ENCODE measurements around the gene MYO15B. TPM values are rescaled to one million over a fixed set of nuclear protein-coding genes. Genes with fewer than 3 reads are reported as not detected.

MYO15B gene
- total and polyA plus RNA-seq, 2 of the 13 experiments (the other 11 are each of a cell fraction or from before 2014, with no cell fraction given) = 2.8 to 8.1 TPM

DNA sequence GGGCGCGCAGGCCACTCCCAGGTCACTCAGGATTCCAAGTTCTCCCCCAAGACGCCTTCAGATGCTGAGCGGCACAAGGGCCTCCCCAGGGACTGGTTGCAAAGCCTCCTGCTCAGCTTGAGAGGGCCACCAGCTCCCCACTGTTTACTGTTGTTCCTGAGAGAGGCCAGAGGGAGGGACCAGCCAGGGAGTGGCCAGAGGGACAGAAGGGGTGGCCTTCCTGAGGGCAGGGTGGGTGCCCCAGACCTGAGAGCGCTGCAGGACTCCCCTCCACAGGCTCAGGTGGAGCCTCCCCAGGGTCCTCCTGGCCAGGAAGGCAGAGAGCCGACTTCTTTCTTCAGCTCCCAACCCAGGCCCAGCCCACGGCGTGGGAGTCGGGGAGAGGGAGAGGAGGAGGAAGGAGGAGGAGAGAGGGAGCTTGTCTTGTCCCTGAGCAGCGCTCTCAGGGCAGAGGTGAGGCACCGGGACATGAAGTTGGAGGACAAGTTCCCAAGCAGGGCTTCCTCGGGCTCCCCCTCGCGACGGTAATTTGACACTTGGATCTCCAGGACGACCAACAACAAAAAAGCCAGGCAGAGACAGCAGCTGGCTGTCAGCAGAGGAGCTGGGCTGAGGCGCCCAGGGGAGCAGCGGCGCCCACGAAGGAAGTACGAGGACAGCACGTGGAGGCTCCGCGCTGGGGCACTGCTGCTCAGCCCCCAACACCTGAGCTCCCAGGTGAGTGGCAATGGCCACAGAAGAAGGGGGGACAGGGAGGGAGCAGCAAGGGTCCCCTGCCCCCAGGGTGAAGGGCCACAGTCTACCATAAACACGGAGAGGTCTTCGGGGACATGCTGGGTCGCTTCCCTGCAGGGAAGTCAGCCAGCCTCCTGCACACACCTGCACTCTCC, 46.1 kb downstream of the MYO15B start (continued):
- TF ChIP-seq ZNF574 (CRISPR knock-in tag; IDR thresholded peaks at IDR 0.05) = peak; percentile 61
- 0 out of 2 replicates have a peak, but pooled peaks have one; percentile 65 for TF ChIP-seq FLYWCH1 (CRISPR knock-in tag; IDR thresholded peaks at IDR 0.05)
- TF ChIP-seq TEF (CRISPR knock-in tag; IDR thresholded peaks at IDR 0.05) = no peak
- peak; percentile 29; the same call in 1 of the 2 replicates for TF ChIP-seq ZNF44 (CRISPR knock-in tag; IDR thresholded peaks at IDR 0.05)
- TF ChIP-seq ZFP41 (CRISPR knock-in tag; IDR thresholded peaks at IDR 0.05; ENCODE audit: borderline replicate concordance) = 0 out of 2 replicates have a peak, but pooled peaks have one; percentile 55
- no peak for TF ChIP-seq SOX6 (IDR thresholded peaks at IDR 0.05)
- TF ChIP-seq SOX6 (CRISPR knock-in tag; IDR thresholded peaks at IDR 0.05) = peak; percentile 49; the same call in 1 of the 2 replicates
- TF ChIP-seq, protein P1, sequence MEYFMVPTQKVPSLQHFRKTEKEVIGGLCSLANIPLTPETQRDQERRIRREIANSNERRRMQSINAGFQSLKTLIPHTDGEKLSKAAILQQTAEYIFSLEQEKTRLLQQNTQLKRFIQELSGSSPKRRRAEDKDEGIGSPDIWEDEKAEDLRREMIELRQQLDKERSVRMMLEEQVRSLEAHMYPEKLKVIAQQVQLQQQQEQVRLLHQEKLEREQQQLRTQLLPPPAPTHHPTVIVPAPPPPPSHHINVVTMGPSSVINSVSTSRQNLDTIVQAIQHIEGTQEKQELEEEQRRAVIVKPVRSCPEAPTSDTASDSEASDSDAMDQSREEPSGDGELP (IDR thresholded peaks at IDR 0.05; ENCODE audit: borderline replicate concordance, low read depth) = peak; percentile 98
- TF ChIP-seq XRCC5 (optimal IDR thresholded peaks at IDR 0.05; ENCODE audit: low read length) = peak; percentile 96
- TF ChIP-seq ZNF564 (CRISPR knock-in tag; IDR thresholded peaks at IDR 0.05) = no peak
- TF ChIP-seq E2F1 (CRISPR knock-in tag; IDR thresholded peaks at IDR 0.05) = no peak
- peak; percentile 100 for TF ChIP-seq TGIF2 (CRISPR knock-in tag; IDR thresholded peaks at IDR 0.05)
- TF ChIP-seq ZEB1 (IDR thresholded peaks at IDR 0.05; ENCODE audit: insufficient replicate concordance, low read depth) = no peak
- TF ChIP-seq ZNF552 (CRISPR knock-in tag; IDR thresholded peaks at IDR 0.05; ENCODE audit: borderline replicate concordance) = no peak
- TF ChIP-seq RFX1 (IDR thresholded peaks at IDR 0.05) = peak; percentile 77; the same call in 1 of the 2 replicates
- peak; percentile 56; the same call in 1 of the 2 replicates for TF ChIP-seq ZMYM3 (CRISPR knock-in tag; IDR thresholded peaks at IDR 0.05)
- TF ChIP-seq PATZ1 (CRISPR knock-in tag; IDR thresholded peaks at IDR 0.05) = 0 out of 2 replicates have a peak, but pooled peaks have one; percentile 8
- no peak for TF ChIP-seq RORA (CRISPR knock-in tag; IDR thresholded peaks at IDR 0.05)
- TF ChIP-seq KLF15 (CRISPR knock-in tag; IDR thresholded peaks at IDR 0.05; ENCODE audit: borderline replicate concordance) = no peak
- TF ChIP-seq ZSCAN20 (CRISPR knock-in tag; IDR thresholded peaks at IDR 0.05; ENCODE audit: borderline replicate concordance) = no peak
- no peak for TF ChIP-seq ISX (CRISPR knock-in tag; conservative IDR thresholded peaks at IDR 0.05)
- TF ChIP-seq ZNF264 (CRISPR knock-in tag; IDR thresholded peaks at IDR 0.05) = 0 out of 2 replicates have a peak, but pooled peaks have one; percentile 70

Measured in HepG2 (cell line).